Mucosa of stomach (tissue), 1 donor: ENCODE results near the gene ELP6.
"Not testable (repeated sequence)": the region's sequence is repeated elsewhere in the genome, so short reads cannot be mapped to it uniquely, and the experiment has no call there.

Experiments used
- H3K27me3 ChIP-seq: one replicate; pipeline ENCODE4 v1.7.0; 2013; ENCODE audit warnings: mild to moderate bottlenecking, low read length; ENCODE audit not compliant: control insufficient read depth, insufficient read depth
- H3K36me3 ChIP-seq: one replicate; pipeline ENCODE4 v1.7.0; 2013; ENCODE audit warnings: low read length; ENCODE audit not compliant: control insufficient read depth, insufficient read depth
- H3K4me1 ChIP-seq: one replicate; pipeline ENCODE4 v1.7.0; 2013; ENCODE audit warnings: mild to moderate bottlenecking, low read length; ENCODE audit not compliant: control insufficient read depth, insufficient read depth
- H3K4me3 ChIP-seq: one replicate; pipeline ENCODE4 v1.7.0; 2013; ENCODE audit warnings: low read length
- H3K9ac ChIP-seq: one replicate; pipeline ENCODE4 v1.7.0; 2013; ENCODE audit warnings: mild to moderate bottlenecking, low read length, moderate library complexity
- H3K9me3 ChIP-seq: one replicate; pipeline ENCODE4 v1.7.0; 2013; ENCODE audit warnings: mild to moderate bottlenecking, low read length, moderate library complexity; ENCODE audit not compliant: control insufficient read depth
- donor health status: Pancreatic carcinoma.

The ELP6 gene

GRCh38 chr3:47476644-47477199, 36.8 kb downstream of the ELP6 start:
- H3K9ac ChIP-seq = peak overlapping the region; percentile 68
- H3K9me3 ChIP-seq = no peaks in the 10 kb centered on the region
- H3K36me3 ChIP-seq = no peaks in the 10 kb centered on the region
- no peak overlapping the region for H3K4me3 ChIP-seq
- H3K27me3 ChIP-seq = no peaks in the 10 kb centered on the region
- peaks cover 8% of the 10 kb centered on the region for H3K4me1 ChIP-seq

DNA sequence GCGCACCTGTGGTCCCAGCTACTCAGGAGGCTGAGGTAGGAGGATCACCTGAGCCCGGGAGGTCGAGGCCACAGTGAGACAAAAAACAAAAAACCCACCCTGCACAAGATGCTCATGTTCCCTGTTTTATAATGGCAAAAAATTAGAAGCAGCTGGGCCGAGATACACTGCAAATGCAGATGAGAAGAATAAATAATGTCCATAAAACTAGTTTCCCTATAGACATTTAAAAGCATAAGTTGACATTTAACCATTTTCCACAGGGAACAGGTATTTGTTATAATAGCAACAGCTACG, 37.2 kb downstream of the ELP6 start:
- Histone ChIP-seq H3K4me3 (no peak overlapping the region), H3K27me3 (no peaks in the 10 kb centered on the region), H3K4me1 (peaks cover 8% of the 10 kb centered on the region), H3K36me3 (no peaks in the 10 kb centered on the region), H3K9me3 (no peaks in the 10 kb centered on the region), H3K9ac (peak overlapping the region; percentile 68)

- H3K9me3 ChIP-seq = no peaks in the 10 kb centered on the region
- H3K4me3 ChIP-seq = peak within 1 kb of the TSS; percentile 75
- H3K4me1 ChIP-seq = peaks cover 8% of the 10 kb centered on the region
These were observed 37.8 kb downstream of the ELP6 start, which contains the start of gene SCAP for GRCh38 chr3:47475570-47476329. Gene SCAP (minus strand): TSS chr3:47475941. CDS start chr3:47442993, 32,948 bp downstream.

GRCh38 chr3:47475029-47475569, 38.4 kb downstream of the ELP6 start:
- no peaks in the 10 kb centered on the region for H3K27me3 ChIP-seq
- no peaks in the 10 kb centered on the region for H3K36me3 ChIP-seq
- no peaks in the 10 kb centered on the region for H3K9me3 ChIP-seq
- H3K9ac ChIP-seq = peak overlapping the region; percentile 78
- peak overlapping the region; percentile 75 for H3K4me3 ChIP-seq
- H3K4me1 ChIP-seq = peaks cover 8% of the 10 kb centered on the region

More at GRCh38 chr3:47475570-47476329, 37.8 kb downstream of the ELP6 start, which contains the start of gene SCAP:
- H3K36me3 ChIP-seq = no peaks in the 10 kb centered on the region
- H3K9ac ChIP-seq = peak within 1 kb of the TSS; percentile 78
- H3K27me3 ChIP-seq = no peaks in the 10 kb centered on the region

DNA sequence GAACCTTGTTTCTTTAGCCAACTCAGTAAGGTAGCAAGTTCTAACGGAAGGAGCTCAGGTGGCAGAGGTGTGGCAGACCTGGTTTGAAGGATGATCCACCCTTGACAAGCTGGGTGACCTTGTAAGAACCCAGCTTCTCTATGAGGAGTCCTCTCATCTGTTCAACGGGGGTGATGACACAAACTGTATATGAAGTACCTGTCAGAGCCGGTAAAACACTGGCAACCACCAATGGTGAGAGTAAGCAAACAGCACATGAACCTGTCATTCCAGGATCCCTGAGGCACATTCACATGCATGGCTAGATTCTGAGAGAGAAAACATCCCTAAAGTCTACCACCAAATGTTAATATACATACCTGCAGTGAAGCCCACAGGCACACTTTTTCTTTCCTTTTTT, 40.1 kb downstream of the ELP6 start:
- Histone ChIP-seq H3K4me3 (no peak overlapping the region), H3K36me3 (no peaks in the 10 kb centered on the region), H3K9me3 (no peaks in the 10 kb centered on the region), H3K27me3 (no peaks in the 10 kb centered on the region), H3K4me1 (peaks cover 8% of the 10 kb centered on the region), H3K9ac (no peak overlapping the region)

DNA sequence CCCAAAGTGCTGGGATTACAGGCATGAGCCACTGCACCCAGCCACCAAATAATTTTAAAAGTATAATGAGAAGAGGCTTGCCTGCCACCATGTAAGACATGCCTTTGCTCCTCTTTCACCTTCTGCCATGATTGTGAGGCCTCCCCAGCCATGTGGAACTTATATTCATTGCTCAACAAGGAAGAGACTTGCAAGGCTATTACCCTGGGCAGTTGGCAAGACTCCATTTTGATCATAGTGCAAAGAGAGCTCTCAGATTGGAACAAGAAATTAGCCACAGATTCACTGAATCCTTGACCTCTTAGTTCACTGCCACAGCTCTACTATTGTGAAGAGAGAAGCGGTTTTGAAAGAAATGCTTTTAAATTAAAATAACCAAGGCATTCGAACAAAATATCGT, 43.9 kb downstream of the ELP6 start:
- Histone ChIP-seq H3K4me1 (peaks cover 8% of the 10 kb centered on the region), H3K9ac (no peak overlapping the region), H3K27me3 (no peaks in the 10 kb centered on the region), H3K36me3 (no peaks in the 10 kb centered on the region), H3K4me3 (no peak overlapping the region), H3K9me3 (no peaks in the 10 kb centered on the region)

GRCh38 chr3:47468315-47468714, 45.2 kb downstream of the ELP6 start:
- H3K9me3 ChIP-seq, H3K4me3 ChIP-seq, H3K9ac ChIP-seq, H3K4me1 ChIP-seq, H3K27me3 ChIP-seq, H3K36me3 ChIP-seq: not testable (repeated sequence)

- Histone ChIP-seq H3K27me3 (no peaks in the 10 kb centered on the region), H3K4me1 (no peaks in the 10 kb centered on the region), H3K4me3 (no peak overlapping the region), H3K9ac (no peak overlapping the region), H3K36me3 (no peaks in the 10 kb centered on the region), H3K9me3 (no peaks in the 10 kb centered on the region)
These were observed 48.9 kb downstream of the ELP6 start for GRCh38 chr3:47464588-47464987.

GRCh38 chr3:47459534-47460085, 53.9 kb downstream of the ELP6 start:
- H3K4me3 ChIP-seq, H3K4me1 ChIP-seq, H3K9me3 ChIP-seq, H3K36me3 ChIP-seq, H3K9ac ChIP-seq, H3K27me3 ChIP-seq: not testable (repeated sequence)

- H3K9me3 ChIP-seq = no peaks in the 10 kb centered on the region
- H3K27me3 ChIP-seq = no peaks in the 10 kb centered on the region
- H3K4me1 ChIP-seq = no peaks in the 10 kb centered on the region
- H3K36me3 ChIP-seq = no peaks in the 10 kb centered on the region
- no peak overlapping the region for H3K4me3 ChIP-seq
- no peak overlapping the region for H3K9ac ChIP-seq
These were observed 56.5 kb downstream of the ELP6 start for GRCh38 chr3:47456984-47457383.

- Histone ChIP-seq H3K27me3 (no peaks in the 10 kb centered on the region), H3K4me1 (no peaks in the 10 kb centered on the region), H3K36me3 (no peaks in the 10 kb centered on the region), H3K9ac (no peak overlapping the region), H3K4me3 (no peak overlapping the region), H3K9me3 (no peaks in the 10 kb centered on the region)
These were observed 57.6 kb downstream of the ELP6 start for GRCh38 chr3:47455806-47456452.
